GM19035 (cell line): ENCODE results near the gene ATP6V0A4.
"Not testable (repeated sequence)": the region's sequence is repeated elsewhere in the genome, so short reads cannot be mapped to it uniquely, and the experiment has no call there.

Experiments
- ATAC-seq: cut with Tn5 transposase; IDR thresholded peaks from one replicate; pipeline ENCODE4 v1.9.1; 2021; ENCODE audit not compliant: unreplicated experiment

Gene ATP6V0A4

DNA sequence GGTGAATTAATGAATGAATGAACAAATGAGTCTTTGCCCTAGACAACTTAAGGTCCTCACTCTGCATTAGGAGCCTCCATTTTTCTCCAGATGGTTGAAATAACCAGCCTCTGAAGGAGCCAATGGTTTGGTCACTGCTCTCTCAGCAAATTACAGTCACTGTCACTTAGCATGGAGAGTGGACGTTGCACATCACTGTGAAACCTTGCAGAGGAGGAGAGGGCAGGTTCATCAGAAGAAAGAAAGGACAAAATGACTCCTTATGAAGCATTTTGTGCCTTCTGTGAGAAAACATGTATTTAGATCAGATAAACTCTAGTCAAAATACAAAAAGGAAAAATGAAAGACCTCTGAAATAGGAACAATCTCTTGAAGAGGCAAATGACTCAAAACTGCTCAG lies 6.6 kb upstream of the ATP6V0A4 start:
- no peak for ATAC-seq

GRCh38 chr7:138802706-138803105 lies 4.7 kb upstream of the ATP6V0A4 start:
- no peak for ATAC-seq

- ATAC-seq = no peak
These were observed 3.3 kb upstream of the ATP6V0A4 start for GRCh38 chr7:138801256-138801655.

- ATAC-seq = no peak
These were observed 1.5 kb upstream of the ATP6V0A4 start for GRCh38 chr7:138799336-138800000.

GRCh38 chr7:138798836-138799235 lies 840 bp upstream of the ATP6V0A4 start:
- no peak for ATAC-seq

DNA sequence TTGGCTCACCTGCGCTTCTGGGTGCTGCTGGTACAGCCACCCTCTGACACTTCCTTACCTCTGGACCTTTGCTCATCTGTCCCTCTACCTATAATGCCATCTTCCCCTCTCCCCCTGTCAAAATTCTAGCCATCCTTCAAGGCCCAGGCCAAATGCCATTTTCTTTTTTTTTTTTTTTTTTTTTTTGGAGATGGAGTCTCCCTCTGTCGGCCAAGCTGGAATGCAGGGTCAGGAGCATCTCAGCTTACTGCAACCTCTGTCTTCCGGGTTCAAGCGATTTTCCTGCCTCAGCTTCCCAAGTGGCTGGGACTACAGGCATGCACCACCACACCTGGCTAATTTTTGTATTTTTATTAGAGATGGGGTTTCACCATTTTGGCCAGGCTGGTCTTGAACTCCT lies 950 bp downstream of the ATP6V0A4 start:
- not testable (repeated sequence) for ATAC-seq

DNA sequence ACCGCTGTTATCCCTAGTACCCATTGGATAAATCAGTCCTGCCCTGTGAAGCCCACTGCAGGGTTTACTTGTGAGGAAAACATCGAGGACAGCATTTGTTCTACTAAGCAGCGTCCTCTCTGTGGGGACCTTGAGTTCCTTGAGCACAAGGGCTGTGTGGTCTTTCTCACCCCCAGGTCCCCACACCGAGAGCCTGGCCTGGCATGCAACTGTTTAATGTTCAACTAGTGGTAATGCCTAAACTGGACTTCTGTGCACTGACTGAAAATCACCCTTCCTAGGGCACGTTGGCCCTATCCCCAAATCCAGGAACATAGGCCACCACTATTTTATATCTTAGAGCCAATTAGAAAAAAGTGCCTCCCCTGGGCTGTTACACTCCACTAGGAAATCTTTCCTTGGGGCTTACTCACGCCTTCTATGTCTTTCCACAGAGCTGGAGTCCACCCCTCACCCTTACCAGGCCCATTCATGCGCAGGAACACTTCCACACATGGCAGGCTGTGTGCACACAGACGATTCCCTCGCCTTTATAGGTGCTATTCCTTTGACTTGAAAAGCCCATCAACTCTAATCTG lies 1.9 kb downstream of the ATP6V0A4 start:
- ATAC-seq = no peak

GRCh38 chr7:138785587-138786437 lies 12.2 kb downstream of the ATP6V0A4 start:
- no peak for ATAC-seq

- no peak for ATAC-seq
These were observed 13.3 kb downstream of the ATP6V0A4 start for GRCh38 chr7:138784692-138785091.

GRCh38 chr7:138781004-138781403 lies 17.0 kb downstream of the ATP6V0A4 start:
- no peak for ATAC-seq

- no peak for ATAC-seq
These were observed 21.7 kb downstream of the ATP6V0A4 start for GRCh38 chr7:138776166-138776833.

DNA sequence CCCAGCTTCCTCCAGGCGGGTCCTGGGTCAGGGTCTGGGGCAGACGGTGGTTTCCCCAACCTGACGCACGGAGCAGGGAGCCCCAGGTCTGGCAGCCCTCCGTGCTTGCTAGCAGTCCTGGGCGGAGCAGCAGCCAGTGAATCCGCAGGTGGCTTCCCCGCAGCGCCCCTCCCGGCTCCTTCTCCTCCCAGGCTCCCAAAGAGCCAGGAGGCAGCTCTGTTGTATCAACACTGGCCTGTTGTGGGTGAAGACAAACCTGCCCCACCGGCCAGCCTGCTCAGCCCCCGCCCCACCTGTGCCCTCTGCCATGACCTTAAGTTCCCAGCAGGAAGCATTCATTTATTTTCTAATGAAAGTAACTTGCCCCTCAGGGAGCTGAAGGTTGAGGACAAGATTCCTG lies 24.2 kb downstream of the ATP6V0A4 start:
- no peak for ATAC-seq

- ATAC-seq = no peak
These were observed 24.8 kb downstream of the ATP6V0A4 start for GRCh38 chr7:138773176-138773575.

DNA sequence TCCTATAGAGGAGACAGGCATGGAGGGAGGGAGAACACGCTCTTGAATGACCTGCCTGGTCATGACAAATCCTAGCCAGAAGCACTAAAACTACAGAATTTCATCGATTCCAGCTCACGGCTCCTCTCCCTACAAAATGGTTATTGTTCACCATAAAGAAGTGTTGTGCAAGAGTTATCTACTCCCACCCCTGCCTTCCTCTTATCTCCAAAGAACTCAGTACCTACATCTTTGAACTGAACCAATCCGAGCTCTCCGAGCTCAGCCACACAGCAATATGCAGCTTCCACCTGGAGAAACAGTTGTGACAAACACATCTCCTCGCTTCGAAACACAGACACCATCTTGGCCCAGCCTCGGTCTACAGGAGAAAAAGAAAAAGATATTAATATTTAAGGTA lies 27.1 kb downstream of the ATP6V0A4 start:
- ATAC-seq = no peak

GRCh38 chr7:138768241-138768640 lies 29.8 kb downstream of the ATP6V0A4 start:
- no peak for ATAC-seq

- no peak for ATAC-seq
These were observed 41.3 kb downstream of the ATP6V0A4 start for GRCh38 chr7:138756591-138757242.

DNA sequence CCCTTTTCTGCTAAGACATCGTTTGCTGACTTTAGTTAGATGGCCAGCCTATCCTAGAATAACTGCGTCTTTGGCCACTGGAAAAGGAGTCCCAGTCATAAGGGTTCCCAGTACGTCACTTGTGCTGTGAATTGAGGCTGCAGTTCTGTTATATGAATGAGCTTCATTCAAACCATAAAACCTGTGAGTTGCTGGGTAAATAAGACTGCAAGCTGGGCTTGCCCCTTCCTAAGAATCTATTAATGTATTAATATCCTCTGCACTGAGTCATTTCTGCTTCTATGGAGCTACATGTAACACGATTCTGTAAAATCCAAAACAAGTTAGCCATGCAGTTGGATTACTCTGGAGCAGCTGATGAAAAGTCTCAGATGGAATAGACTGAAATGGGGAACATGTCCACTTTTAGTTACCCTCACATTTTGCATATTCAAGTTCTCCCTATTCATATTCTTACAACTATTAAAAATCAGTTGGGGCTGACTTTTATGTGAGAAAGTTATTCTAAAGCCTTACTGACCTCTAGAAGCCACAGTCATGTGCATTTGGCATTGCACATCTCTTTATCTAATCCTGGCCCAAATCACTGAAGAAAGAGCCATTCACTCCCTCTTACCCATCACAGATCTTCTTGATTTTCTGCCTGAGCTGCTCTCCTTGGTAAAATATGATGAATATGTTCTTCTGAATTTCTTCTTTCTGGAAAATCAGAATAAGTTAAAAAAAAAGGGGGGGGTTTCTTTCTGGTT lies 42.0 kb downstream of the ATP6V0A4 start:
- ATAC-seq = no peak

DNA sequence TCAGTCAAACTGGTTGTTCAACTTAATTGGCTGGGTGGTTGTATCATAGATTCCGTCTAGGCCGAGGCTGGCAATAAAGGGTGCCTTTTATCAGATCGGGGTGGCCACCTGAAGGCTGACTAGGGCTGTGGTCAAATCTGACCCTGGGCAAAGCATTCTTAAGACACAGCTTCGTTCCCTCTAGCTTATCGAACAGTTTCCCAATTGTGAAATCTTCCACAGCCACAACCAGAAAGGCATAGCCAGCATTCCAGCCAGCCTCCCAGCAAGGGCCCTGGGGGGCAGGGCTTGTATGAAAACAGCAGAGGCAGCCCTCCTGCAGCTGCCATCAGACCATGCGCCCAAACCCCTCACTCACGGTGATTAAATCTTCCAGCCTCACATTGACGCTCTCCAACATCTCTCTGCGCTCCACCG lies 42.7 kb downstream of the ATP6V0A4 start:
- ATAC-seq = no peak

- no peak for ATAC-seq
These were observed 44.4 kb downstream of the ATP6V0A4 start for GRCh38 chr7:138753610-138754009.

- ATAC-seq = no peak
These were observed 44.9 kb downstream of the ATP6V0A4 start for GRCh38 chr7:138753150-138753518.
